ENCODE data around the gene FBXW11.

Gene FBXW11

GRCh38 chr5:172009536-172010270, 3.3 kb upstream of the FBXW11 start:
- TF ChIP-seq CTCF (IDR thresholded peaks at IDR 0.05) = no peak

GRCh38 chr5:172008689-172009141, 2.3 kb upstream of the FBXW11 start:
- no peak for TF ChIP-seq CTCF (IDR thresholded peaks at IDR 0.05)

- no peak for TF ChIP-seq CTCF (IDR thresholded peaks at IDR 0.05)
Observed at GRCh38 chr5:172008111-172008455, 1.6 kb upstream of the FBXW11 start.

- no peak for TF ChIP-seq CTCF (IDR thresholded peaks at IDR 0.05)
Observed at GRCh38 chr5:172007175-172008110, 1.0 kb upstream of the FBXW11 start.

GRCh38 chr5:172005708-172006320, 624 bp downstream of the FBXW11 start:
- TF ChIP-seq CTCF (IDR thresholded peaks at IDR 0.05) = no peak

- no peak for TF ChIP-seq CTCF (IDR thresholded peaks at IDR 0.05)
Observed at GRCh38 chr5:172004824-172005237, 1.6 kb downstream of the FBXW11 start.

- TF ChIP-seq CTCF (IDR thresholded peaks at IDR 0.05) = no peak
Observed at GRCh38 chr5:172003746-172004145, 2.7 kb downstream of the FBXW11 start.

Measured in LNCAP (cell line).